Mesendoderm (in vitro differentiated cells): ENCODE data around the gene GTF2F2. TPM values are rescaled to one million over a fixed set of nuclear protein-coding genes. Genes with fewer than 3 reads are reported as not detected.

Source experiments
- DNase-seq: peaks from one replicate; pipeline ENCODE4 v3.0.0; 2013
- H2AK5ac ChIP-seq: 2 replicates; pipeline ENCODE4 v1.6.1; 2013; ENCODE audit warnings: low read length, inconsistent platforms
- H2BK120ac ChIP-seq: 2 replicates; pipeline ENCODE4 v1.6.1; 2013; ENCODE audit warnings: low read depth, mild to moderate bottlenecking, low read length, moderate library complexity, mixed read lengths
- H2BK15ac ChIP-seq: replicated peaks from 2 replicates; pipeline ENCODE4 v1.6.1; 2013; ENCODE audit warnings: low read depth, mild to moderate bottlenecking, moderate library complexity
- H2BK5ac ChIP-seq: 2 replicates; pipeline ENCODE4 v1.6.1; 2013; ENCODE audit warnings: low read length, inconsistent platforms
- H3K18ac ChIP-seq: 2 replicates; pipeline ENCODE4 v1.6.1; 2013; ENCODE audit warnings: mild to moderate bottlenecking, low read length, mixed read lengths
- H3K23ac ChIP-seq: one replicate; pipeline ENCODE4 v1.6.1; 2013; ENCODE audit warnings: low read length
- H3K27ac ChIP-seq: 2 replicates; pipeline ENCODE4 v1.5.1; 2013; ENCODE audit warnings: low read depth, mild to moderate bottlenecking, inconsistent platforms, low read length, moderate library complexity
- H3K27me3 ChIP-seq: 2 replicates; pipeline ENCODE4 v1.6.1; 2013; ENCODE audit warnings: low read length, control low read depth, mild to moderate bottlenecking, inconsistent platforms; ENCODE audit not compliant: insufficient read depth, poor library complexity
- H3K36me3 ChIP-seq: 2 replicates; pipeline ENCODE4 v1.6.1; 2013; ENCODE audit warnings: low read length, inconsistent platforms; ENCODE audit not compliant: control insufficient read depth, insufficient read depth
- H3K4ac ChIP-seq: one replicate; pipeline ENCODE4 v1.6.1; 2013; ENCODE audit warnings: low read depth, mild to moderate bottlenecking, low read length, moderate library complexity
- H3K4me1 ChIP-seq: 2 replicates; pipeline ENCODE4 v1.6.1; 2013; ENCODE audit warnings: low read depth, low read length, inconsistent platforms; ENCODE audit not compliant: control insufficient read depth
- H3K4me2 ChIP-seq: 2 replicates; pipeline ENCODE4 v1.6.1; 2013; ENCODE audit warnings: low read length
- H3K4me3 ChIP-seq: 2 replicates; pipeline ENCODE4 v1.5.1; 2013; ENCODE audit warnings: mild to moderate bottlenecking, low read length
- H3K56ac ChIP-seq: one replicate; pipeline ENCODE4 v1.6.1; 2013; ENCODE audit warnings: low read length
- H3K79me1 ChIP-seq: 2 replicates; pipeline ENCODE4 v1.6.1; 2013; ENCODE audit warnings: low read length, inconsistent platforms
- H3K79me2 ChIP-seq: 2 replicates; pipeline ENCODE4 v1.6.1; 2013; ENCODE audit warnings: mild to moderate bottlenecking, low read length; ENCODE audit not compliant: control insufficient read depth, insufficient read depth
- H3K9ac ChIP-seq: 2 replicates; pipeline ENCODE4 v1.6.1; 2013; ENCODE audit warnings: low read length, inconsistent platforms
- H4K5ac ChIP-seq: one replicate; pipeline ENCODE4 v1.6.1; 2013; ENCODE audit warnings: low read length
- H4K8ac ChIP-seq: one replicate; pipeline ENCODE4 v1.6.1; 2013; ENCODE audit warnings: low read depth, mild to moderate bottlenecking, control low read depth, low read length, moderate library complexity
- WGBS: extraction: QIAGEN DNeasy Blood & Tissue Kit; methylation state at CpG from one replicate; pipeline ENCODE4 v1.1.7; 2013; ENCODE audit warnings: low lambda C conversion rate, missing lambda C conversion rate; ENCODE audit not compliant: insufficient coverage; ENCODE audit errors: extremely low coverage; 5-methylcytosine and 5-hydroxymethylcytosine counted together
- small RNA-seq: library from polyadenylated mRNA; stranded (forward); fragments of <200 nt; extraction: miRNeasy Mini kit (QIAGEN cat#:217004); gene quantifications from one replicate; pipeline ENCODE3, GENCODE V24; 2013; ENCODE audit not compliant: insufficient read depth

Gene GTF2F2

DNA sequence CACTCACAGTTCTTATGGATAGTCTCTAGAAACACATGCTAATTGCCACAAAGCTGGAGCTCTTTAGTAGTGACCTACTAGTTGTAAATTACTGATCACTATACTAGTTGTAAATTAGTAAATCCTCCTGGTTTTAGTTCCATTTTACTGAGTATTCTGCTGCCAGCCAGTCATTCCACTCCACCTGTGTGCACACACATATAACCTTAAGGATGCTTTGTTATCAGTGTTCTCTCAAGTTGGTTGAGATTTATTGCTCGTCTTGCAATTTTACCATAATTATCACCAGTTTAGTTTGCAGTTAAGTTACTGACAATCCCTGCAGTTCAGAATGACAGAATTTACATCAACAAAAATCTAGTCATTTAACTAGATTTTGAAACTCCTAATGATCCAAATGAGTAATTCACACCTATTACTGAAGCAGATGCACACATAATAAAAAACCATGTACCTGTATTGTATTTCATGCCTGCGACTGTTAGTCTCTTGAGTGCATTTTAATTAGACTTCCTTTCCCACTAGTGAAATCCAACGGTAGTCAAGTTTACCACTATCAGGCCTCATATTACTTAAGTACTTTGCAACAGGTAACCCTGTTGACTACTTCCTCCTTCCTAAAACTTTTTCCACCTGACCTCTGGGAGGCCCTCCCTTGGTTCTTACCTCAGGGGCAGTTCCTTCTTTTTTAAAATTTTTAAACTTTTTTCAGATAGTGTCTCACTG lies 213.1 kb downstream of the GTF2F2 start:
- no peak overlapping the region for H3K4me2 ChIP-seq
- no peak overlapping the region for H3K18ac ChIP-seq
- no peaks in the 10 kb centered on the region for H3K27me3 ChIP-seq
- no peak overlapping the region for H3K56ac ChIP-seq
- no peak overlapping the region for H2AK5ac ChIP-seq
- H4K8ac ChIP-seq, result no peak overlapping the region
- DNase-seq, result no peak
- H2BK15ac ChIP-seq, result no peak overlapping the region
- H3K4me3 ChIP-seq, result no peak overlapping the region
- no peak overlapping the region for H4K5ac ChIP-seq
- H3K4me1 ChIP-seq, result peaks cover 1% of the 10 kb centered on the region
- no peak overlapping the region for H3K27ac ChIP-seq
- no peak overlapping the region for H2BK120ac ChIP-seq
- no peak overlapping the region for H3K9ac ChIP-seq
- H3K23ac ChIP-seq, result no peak overlapping the region
- H2BK5ac ChIP-seq, result no peak overlapping the region
- WGBS, result no CpG with 5 or more reads among the region's 3 CpGs
- H3K79me1 ChIP-seq, result peaks cover 10% of the 10 kb centered on the region
- peaks cover 18% of the 10 kb centered on the region for H3K36me3 ChIP-seq
- H3K4ac ChIP-seq, result no peak overlapping the region
- H3K79me2 ChIP-seq, result peaks cover 14% of the 10 kb centered on the region

Small RNA genes lying within 50 kb of the gene (small RNA-seq; reads per million reads assigned to genes)
- gene AL138693.1 (not detected), gene AL138963.2 (not detected)
